ENCODE measurements around the gene PLIN3.
"Not testable (repeated sequence)": the region's sequence is repeated elsewhere in the genome, so short reads cannot be mapped to it uniquely, and the experiment has no call there.

PLIN3 gene

DNA sequence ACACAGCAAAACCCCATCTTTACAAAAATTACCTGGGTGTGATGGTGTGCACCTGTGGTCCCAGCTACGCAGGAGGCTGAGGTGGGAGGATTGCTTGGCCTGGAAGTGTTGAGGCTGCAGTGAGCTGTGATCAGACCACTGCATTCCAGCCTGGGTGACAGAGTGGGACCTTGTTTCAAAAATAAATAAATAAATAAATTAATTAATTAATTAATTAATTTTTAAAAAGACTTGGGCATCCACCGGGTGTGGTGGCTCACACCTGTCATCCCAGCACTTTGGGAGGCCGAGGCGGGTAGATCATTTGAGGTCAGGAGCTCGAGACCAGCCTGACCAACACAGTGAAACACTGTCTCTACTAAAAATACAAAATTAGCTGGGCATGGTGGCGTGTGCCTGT lies 62.3 kb downstream of the PLIN3 start:
- not testable (repeated sequence) for DNase-seq

GRCh38 chr19:4803736-4804695 lies 63.5 kb downstream of the PLIN3 start:
- peak; percentile 57 for DNase-seq

GRCh38 chr19:4802711-4803110 lies 64.8 kb downstream of the PLIN3 start:
- DNase-seq = no peak

DNA sequence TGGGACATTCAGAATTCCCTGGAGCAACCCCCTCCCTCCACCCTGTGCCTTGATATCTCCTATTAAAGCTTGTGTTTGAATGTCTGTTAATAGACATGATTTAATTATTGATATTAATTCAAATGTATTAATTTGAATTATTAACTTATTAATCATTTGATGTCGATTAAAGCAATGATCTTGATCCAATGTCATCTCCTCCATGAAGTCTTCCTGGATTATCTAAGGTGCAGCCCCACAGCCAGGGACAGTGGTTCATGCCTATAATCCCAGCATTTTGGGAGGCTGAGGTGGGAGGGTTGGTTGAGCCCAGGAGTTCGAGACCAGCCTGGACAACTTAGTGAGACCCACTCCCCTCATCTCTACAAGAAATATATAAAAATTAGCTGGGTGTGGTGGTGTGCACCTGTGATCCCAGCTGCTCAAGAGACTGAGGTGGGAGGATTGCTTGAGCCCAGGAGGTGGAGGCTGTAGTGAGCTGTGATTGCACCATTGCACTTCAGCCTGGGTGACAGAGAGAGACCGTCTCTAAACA lies 66.3 kb downstream of the PLIN3 start:
- DNase-seq = no peak

DNA sequence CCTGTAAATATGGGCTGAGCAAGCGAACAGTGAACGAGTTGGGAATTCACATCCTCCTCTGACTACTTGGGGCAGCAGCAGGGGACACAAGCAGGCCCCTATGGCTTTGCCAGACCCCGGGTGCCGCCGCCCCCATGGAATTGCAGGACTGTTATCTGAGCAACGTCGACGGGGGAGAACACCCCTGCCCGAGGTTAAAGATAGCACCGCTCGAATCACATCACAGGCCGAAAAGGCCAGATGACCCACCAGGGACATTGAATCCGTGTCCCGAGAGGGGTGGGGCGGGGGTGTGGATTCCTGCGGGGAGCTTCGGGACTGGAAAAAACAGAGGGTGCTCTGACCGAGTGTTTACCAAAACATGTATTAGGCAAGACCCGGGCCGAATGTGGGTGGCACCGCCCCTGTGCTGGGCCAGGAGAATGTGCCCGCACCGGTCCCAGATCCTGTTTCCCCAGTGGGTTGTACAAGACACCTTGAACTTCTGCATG lies 66.8 kb downstream of the PLIN3 start:
- DNase-seq = no peak

DNA sequence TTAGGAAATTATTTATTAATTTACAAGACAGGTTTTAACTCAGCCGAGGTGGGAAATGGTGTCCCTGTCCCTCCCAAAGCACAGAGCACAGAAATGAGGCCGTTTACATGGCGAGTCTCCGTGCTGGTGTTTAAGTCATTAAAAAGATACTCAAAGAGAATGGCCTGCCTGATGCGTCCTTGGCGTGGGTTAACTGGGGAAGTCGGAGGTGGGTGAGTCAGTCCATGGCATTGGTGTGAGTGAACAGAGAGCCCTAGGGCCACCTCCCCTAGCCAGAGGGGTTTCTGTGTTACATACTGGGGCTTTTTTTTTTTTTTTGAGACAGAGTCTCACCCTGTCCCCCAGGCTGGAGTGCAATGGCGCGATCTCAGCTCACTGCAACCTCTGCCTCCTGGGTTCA lies 72.1 kb downstream of the PLIN3 start:
- no peak for DNase-seq

DNA sequence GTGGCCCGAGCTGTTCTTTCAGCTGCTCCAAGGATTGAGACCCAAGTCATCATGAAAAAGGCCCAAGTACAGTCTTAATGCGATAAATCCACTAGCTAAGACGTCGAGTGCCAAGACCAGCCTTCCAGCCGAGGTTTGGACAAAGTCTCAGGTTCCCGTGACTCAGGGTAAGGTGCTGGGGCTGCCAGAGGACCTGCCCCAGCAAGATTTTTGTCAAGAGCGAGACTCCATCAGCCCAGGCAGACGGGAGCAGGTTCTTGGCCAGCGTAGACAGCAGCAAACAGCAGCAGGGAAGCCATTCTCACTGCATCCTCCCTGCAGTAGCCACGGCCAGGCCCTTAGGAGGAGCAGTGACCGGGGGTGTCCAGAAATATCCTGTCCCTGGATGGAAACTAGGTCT lies 72.5 kb downstream of the PLIN3 start:
- DNase-seq = no peak

DNA sequence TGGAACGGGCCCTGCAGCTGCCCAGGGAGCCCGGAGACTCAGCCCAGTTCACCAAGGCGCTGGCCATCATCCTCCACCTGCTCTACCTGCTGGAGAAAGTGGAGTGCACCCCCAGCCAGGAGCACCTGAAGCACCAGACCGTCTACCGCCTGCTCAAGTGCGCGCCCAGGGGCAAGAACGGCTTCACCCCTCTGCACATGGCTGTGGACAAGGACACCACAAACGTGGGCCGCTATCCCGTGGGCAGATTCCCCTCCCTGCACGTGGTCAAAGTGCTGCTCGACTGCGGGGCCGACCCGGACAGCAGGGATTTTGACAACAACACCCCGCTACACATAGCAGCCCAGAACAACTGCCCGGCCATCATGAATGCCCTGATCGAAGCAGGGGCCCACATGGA lies 74.2 kb downstream of the PLIN3 start:
- DNase-seq = not testable (repeated sequence)

GRCh38 chr19:4792866-4793195 lies 74.6 kb downstream of the PLIN3 start:
- DNase-seq = not testable (repeated sequence)

DNA sequence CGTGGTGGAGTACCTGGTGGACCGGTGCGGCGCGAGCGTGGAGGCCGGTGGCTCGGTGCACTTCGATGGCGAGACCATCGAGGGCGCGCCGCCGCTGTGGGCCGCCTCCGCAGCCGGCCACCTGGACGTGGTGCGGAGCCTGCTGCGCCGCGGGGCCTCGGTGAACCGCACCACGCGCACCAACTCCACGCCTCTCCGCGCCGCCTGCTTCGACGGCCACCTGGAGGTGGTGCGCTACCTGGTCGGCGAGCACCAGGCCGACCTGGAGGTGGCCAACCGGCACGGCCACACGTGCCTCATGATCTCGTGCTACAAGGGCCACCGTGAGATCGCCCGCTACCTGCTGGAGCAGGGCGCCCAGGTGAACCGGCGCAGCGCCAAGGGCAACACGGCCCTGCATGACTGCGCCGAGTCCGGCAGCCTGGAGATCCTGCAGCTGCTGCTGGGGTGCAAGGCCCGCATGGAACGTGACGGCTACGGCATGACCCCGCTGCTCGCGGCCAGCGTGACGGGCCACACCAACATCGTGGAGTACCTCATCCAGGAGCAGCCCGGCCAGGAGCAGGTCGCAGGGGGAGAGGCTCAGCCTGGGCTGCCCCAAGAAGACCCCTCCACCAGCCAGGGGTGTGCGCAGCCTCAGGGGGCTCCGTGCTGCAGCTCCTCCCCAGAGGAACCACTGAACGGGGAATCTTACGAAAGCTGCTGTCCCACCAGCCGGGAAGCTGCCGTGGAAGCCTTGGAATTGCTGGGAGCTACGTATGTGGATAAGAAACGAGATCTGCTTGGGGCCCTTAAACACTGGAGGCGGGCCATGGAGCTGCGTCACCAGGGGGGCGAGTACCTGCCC lies 75.2 kb downstream of the PLIN3 start:
- not testable (repeated sequence) for DNase-seq

DNA sequence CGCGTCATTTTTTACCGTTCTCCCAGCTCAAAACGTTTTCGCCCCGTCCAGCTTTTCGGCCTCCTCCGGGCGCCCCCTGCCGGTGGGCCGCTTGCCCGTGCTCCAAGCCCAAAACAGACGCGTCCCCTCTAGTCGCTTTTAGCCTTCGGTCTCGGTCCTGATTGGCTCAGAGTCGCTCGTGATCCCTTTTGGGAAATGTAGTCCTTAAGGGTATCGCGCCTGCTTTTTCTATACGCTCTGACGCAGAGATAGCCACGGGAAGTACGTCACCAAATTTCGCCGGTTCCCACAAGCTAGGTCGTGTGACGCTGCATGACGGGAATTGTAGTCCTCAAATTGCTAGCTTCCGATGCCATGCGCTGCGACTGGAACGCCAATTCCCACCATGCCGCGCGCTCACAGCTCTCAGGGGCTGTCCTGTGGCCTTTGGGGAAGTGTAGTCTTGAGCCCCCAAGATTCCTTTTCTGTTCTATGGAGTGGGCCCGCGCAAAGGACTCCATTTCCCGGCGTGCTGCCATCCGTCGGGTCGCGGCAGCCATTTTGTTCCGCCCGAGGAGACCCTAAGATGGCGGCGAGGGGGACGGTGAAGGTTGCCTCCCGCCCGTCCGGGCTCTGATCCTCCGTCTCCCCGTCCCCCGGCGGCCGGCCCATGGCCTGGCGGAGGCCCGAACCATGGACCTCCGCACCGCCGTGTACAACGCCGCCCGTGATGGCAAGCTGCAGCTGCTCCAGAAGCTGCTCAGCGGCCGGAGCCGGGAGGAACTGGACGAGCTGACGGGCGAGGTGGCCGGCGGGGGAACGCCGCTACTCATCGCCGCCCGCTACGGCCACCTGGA lies 76.1 kb downstream of the PLIN3 start, which contains the start of gene FEM1A:
Gene FEM1A, plus strand, starts transcription at position 552 of the 836 bp plus-strand sequence. Its CDS starts 121 bp downstream, at position 673.
- peak; percentile 100 for DNase-seq
